Smooth muscle cell (in vitro differentiated cells): ENCODE results near the gene TNIK. TPM values are rescaled to one million over a fixed set of nuclear protein-coding genes. Genes with fewer than 3 reads are reported as not detected.

Experiments
- DNase-seq: peaks from one replicate; lab custom pipeline; 2025; ENCODE audit not compliant: unreplicated experiment; lab: John Stamatoyannopoulos, UW
- H2AFZ ChIP-seq: fragments of 200-600 bp; sonication (generic); 2 replicates; pipeline ENCODE4 v1.6.0; 2016; ENCODE audit warnings: antibody characterized with exemption, low read depth, mild to moderate bottlenecking
- H3F3A ChIP-seq: fragments of 200-600 bp; sonication (generic); 2 replicates; pipeline ENCODE4 v1.6.0; 2017; ENCODE audit warnings: antibody characterized with exemption, low read depth
- H3K27ac ChIP-seq: fragments of 200-600 bp; sonication (generic); 2 replicates; pipeline ENCODE4 v1.5.1; 2016; ENCODE audit warnings: low read depth, mild to moderate bottlenecking
- H3K27me3 ChIP-seq: fragments of 200-600 bp; sonication (generic); 2 replicates; pipeline ENCODE4 v1.6.1; 2016; ENCODE audit warnings: low read depth, mild to moderate bottlenecking
- H3K36me3 ChIP-seq: fragments of 200-600 bp; sonication (generic); 2 replicates; pipeline ENCODE4 v1.5.1; 2016; ENCODE audit warnings: low read depth
- H3K4me1 ChIP-seq: fragments of 200-600 bp; sonication (generic); 2 replicates; pipeline ENCODE4 v1.5.1; 2016; ENCODE audit warnings: low read depth
- H3K4me2 ChIP-seq: fragments of 200-600 bp; sonication (generic); 2 replicates; pipeline ENCODE4 v1.6.0; 2016; ENCODE audit warnings: mild to moderate bottlenecking
- H3K4me3 ChIP-seq: fragments of 200-600 bp; sonication (generic); 2 replicates; pipeline ENCODE4 v1.5.1; 2016; ENCODE audit warnings: mild to moderate bottlenecking
- H3K79me2 ChIP-seq: fragments of 200-600 bp; sonication (generic); 2 replicates; pipeline ENCODE4 v1.6.0; 2016; ENCODE audit warnings: low read depth, mild to moderate bottlenecking
- H3K9ac ChIP-seq: fragments of 200-600 bp; sonication (generic); 2 replicates; pipeline ENCODE4 v1.6.0; 2016; ENCODE audit warnings: low read depth
- H3K9me3 ChIP-seq: fragments of 200-600 bp; sonication (generic); replicated peaks from 2 replicates; pipeline ENCODE4 v1.5.1; 2016; ENCODE audit warnings: low read depth
- H4K20me1 ChIP-seq: fragments of 200-600 bp; sonication (generic); 2 replicates; pipeline ENCODE4 v1.6.0; 2016; ENCODE audit warnings: low read depth
- WGBS: methylation state at CpG from one replicate; pipeline ENCODE4 v1.1.7; 2016; ENCODE audit warnings: low lambda C conversion rate; 5-methylcytosine and 5-hydroxymethylcytosine counted together
- polyA plus RNA-seq: library from polyadenylated mRNA; unstranded; fragments of >200 nt; fragmentation: Nextera tagmentation; extraction: Ambion mirVana; gene quantifications from 2 replicates; pipeline ENCODE4 v1.2.1, GENCODE V29; 2016
- total RNA-seq: library from RNA; depleted of rRNA; stranded (reverse); fragments of >200 nt; gene quantifications from 2 replicates; pipeline ENCODE4 v1.2.3, GENCODE V29; 2014
- TF ChIP-seq, protein P1 (sequence below): fragments of 200-600 bp; sonication (generic); IDR thresholded peaks from 2 replicates; pipeline ENCODE4 v1.5.1; 2017; ENCODE audit warnings: borderline replicate concordance, mild to moderate bottlenecking, antibody characterized with exemption; ENCODE audit not compliant: insufficient read depth, poor library complexity, severe bottlenecking

TNIK gene
- total and polyA plus RNA-seq, 2 experiments from 2014 or later: 10.4 to 12.5 TPM

DNA sequence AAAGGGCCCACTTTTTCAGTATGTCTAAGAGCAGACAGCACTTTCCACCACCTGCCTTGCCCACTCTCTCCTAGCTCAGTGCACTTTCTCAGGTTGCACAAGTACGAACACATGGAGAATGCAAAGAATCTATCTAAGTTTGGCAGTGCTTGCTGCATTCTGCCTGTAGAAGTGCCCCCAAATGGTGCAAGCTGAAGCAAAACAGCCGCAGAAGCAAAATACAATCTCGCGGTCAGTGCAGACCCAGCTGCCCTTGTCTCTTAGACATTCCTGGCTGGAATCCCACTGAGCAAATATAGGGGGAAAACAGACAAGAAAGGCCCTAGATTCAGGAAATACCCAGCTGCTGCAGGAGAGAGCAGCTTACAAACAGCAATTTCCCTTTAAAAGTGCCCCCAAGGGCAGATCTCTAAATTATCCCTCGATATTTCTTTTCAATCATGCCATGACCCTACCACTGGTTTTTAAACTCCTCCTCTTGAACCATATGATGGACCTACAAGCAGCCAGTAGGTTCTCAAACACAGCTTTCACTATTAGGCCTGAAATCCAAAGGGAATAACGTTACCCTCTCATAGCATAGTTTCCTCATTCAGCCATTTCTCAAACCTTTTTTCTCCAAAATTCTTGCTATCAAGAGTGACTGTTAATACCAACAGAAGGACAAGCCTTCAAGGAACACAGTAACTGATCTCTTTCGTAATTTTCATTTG lies 67.0 kb downstream of the TNIK start:
- Histone ChIP-seq H3K4me3 (no peak overlapping the region), H3K36me3 (peaks cover 9% of the 10 kb centered on the region), H3K27me3 (no peaks in the 10 kb centered on the region), H3K9me3 (no peaks in the 10 kb centered on the region), H3K4me2 (peak overlapping the region; percentile 14), H3F3A (no peaks in the 10 kb centered on the region), H2AFZ (no peak overlapping the region), H3K9ac (no peak overlapping the region), H3K79me2 (peaks cover 30% of the 10 kb centered on the region), H3K4me1 (peaks cover 15% of the 10 kb centered on the region), H3K27ac (peak overlapping the region; percentile 32), H4K20me1 (no peaks in the 10 kb centered on the region)
- TF ChIP-seq, protein P1, sequence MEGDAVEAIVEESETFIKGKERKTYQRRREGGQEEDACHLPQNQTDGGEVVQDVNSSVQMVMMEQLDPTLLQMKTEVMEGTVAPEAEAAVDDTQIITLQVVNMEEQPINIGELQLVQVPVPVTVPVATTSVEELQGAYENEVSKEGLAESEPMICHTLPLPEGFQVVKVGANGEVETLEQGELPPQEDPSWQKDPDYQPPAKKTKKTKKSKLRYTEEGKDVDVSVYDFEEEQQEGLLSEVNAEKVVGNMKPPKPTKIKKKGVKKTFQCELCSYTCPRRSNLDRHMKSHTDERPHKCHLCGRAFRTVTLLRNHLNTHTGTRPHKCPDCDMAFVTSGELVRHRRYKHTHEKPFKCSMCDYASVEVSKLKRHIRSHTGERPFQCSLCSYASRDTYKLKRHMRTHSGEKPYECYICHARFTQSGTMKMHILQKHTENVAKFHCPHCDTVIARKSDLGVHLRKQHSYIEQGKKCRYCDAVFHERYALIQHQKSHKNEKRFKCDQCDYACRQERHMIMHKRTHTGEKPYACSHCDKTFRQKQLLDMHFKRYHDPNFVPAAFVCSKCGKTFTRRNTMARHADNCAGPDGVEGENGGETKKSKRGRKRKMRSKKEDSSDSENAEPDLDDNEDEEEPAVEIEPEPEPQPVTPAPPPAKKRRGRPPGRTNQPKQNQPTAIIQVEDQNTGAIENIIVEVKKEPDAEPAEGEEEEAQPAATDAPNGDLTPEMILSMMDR: no peak
- 43% methylated on average over 7 of the region's 7 CpGs for WGBS
- DNase-seq: no peak

DNA sequence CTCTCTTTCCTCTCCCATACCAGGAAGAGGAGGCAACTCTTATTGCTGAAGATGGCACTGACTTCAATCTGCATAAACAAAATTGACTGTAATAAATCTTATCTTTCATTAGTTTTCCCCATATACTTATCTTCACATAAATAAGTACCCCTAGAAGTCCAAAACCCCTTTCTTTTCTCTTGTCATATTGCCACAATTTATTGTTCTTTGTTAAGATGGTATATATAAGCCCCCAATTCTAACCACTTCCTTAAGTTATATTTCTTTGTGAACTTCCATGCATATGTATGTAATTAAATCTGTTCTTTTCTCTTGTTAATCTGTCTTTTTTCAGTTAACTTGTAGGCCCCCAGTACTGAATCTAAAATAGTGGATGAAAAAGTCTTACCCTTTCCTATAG lies 68.8 kb downstream of the TNIK start:
- no peak overlapping the region for H2AFZ ChIP-seq
- H3K79me2 ChIP-seq: peaks cover 25% of the 10 kb centered on the region
- H3K4me2 ChIP-seq: no peak overlapping the region
- H3K9me3 ChIP-seq: no peaks in the 10 kb centered on the region
- TF ChIP-seq, protein P1: no peak
- H3K27me3 ChIP-seq: no peaks in the 10 kb centered on the region
- H3K4me1 ChIP-seq: peaks cover 16% of the 10 kb centered on the region
- H3K36me3 ChIP-seq: peaks cover 9% of the 10 kb centered on the region
- DNase-seq: no peak
- H4K20me1 ChIP-seq: no peaks in the 10 kb centered on the region
- H3K27ac ChIP-seq: no peak overlapping the region
- H3K4me3 ChIP-seq: no peak overlapping the region
- no peaks in the 10 kb centered on the region for H3F3A ChIP-seq
- no peak overlapping the region for H3K9ac ChIP-seq

DNA sequence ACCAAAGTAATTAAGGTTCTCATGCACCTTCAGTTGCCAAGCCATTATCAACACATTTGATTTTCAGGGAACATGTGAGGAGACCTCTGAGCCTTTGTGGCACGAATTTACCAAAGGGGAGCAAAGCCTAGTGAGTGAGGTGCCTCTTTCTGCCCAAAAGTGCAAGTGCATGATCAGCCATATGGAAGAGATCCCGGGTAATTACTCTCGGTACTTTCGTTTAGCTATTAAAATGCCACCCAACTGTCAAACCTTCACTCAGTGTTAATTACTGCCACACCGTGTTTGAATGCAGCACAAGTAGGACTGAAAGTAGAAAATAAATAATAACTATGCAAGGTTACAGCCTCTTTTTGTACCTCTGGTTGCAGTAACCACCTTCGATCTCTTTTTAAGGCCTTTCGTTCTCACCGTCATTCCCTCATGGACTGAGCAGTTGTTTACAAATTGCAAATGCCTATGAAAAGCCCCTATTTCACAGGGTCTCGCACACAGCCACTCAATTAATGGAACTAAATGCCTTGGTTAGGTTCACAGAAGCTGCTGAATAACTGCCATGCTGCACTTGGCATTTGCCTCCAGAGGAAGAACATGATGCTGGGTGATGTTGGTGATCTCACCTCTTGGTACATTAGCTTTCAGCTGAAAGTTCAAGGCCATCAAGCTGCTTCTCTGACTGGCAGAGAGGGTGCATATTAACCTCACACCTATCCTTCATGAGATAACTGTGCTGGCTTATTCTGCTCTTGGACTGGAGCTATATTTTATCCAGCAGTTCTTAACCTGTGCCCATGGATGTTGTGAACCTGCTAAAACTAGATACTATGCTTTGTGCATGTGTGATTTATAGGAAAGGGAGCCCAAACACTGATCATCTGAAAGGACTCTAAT lies 69.9 kb downstream of the TNIK start:
- peaks cover 16% of the 10 kb centered on the region for H3K4me1 ChIP-seq
- H3K27ac ChIP-seq: no peak overlapping the region
- TF ChIP-seq, protein P1: no peak
- H3K27me3 ChIP-seq: no peaks in the 10 kb centered on the region
- no peaks in the 10 kb centered on the region for H3K9me3 ChIP-seq
- no peaks in the 10 kb centered on the region for H3F3A ChIP-seq
- no peak overlapping the region for H2AFZ ChIP-seq
- H3K9ac ChIP-seq: no peak overlapping the region
- DNase-seq: no peak
- no peak overlapping the region for H3K4me3 ChIP-seq
- no peak overlapping the region for H3K4me2 ChIP-seq
- H3K36me3 ChIP-seq: peaks cover 9% of the 10 kb centered on the region
- H3K79me2 ChIP-seq: peaks cover 21% of the 10 kb centered on the region
- WGBS: 95% methylated on average over 9 of the region's 9 CpGs
- no peaks in the 10 kb centered on the region for H4K20me1 ChIP-seq
